ENCODE measurements around the gene IDI1.

DNA sequence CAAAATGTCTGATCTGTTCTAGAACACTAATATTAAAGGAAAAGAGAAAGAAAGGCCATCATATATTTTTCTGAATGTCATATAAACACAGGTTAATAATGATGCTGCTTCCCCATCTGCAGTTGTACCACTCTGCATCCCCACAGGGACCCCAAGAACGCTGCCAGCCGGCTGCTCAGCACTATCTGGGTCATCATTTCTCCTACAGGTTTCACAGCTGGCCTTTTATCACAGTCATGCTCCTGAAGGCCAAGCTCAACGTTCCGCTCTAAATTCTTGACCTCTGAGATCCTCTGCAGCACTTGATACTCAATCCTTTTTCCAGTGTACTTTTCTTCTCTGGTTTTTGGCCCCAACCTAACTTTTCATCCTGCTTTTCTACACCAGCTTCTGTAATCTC lies 4.8 kb downstream of the IDI1 start:
- no peak for TF ChIP-seq ZNF232 (CRISPR knock-in tag; IDR thresholded peaks at IDR 0.05)
- TF ChIP-seq SP1 (CRISPR knock-in tag; conservative IDR thresholded peaks at IDR 0.05) = no peak
- TF ChIP-seq, protein P1, sequence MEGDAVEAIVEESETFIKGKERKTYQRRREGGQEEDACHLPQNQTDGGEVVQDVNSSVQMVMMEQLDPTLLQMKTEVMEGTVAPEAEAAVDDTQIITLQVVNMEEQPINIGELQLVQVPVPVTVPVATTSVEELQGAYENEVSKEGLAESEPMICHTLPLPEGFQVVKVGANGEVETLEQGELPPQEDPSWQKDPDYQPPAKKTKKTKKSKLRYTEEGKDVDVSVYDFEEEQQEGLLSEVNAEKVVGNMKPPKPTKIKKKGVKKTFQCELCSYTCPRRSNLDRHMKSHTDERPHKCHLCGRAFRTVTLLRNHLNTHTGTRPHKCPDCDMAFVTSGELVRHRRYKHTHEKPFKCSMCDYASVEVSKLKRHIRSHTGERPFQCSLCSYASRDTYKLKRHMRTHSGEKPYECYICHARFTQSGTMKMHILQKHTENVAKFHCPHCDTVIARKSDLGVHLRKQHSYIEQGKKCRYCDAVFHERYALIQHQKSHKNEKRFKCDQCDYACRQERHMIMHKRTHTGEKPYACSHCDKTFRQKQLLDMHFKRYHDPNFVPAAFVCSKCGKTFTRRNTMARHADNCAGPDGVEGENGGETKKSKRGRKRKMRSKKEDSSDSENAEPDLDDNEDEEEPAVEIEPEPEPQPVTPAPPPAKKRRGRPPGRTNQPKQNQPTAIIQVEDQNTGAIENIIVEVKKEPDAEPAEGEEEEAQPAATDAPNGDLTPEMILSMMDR (IDR thresholded peaks at IDR 0.05) = no peak
- TF ChIP-seq, protein P2, sequence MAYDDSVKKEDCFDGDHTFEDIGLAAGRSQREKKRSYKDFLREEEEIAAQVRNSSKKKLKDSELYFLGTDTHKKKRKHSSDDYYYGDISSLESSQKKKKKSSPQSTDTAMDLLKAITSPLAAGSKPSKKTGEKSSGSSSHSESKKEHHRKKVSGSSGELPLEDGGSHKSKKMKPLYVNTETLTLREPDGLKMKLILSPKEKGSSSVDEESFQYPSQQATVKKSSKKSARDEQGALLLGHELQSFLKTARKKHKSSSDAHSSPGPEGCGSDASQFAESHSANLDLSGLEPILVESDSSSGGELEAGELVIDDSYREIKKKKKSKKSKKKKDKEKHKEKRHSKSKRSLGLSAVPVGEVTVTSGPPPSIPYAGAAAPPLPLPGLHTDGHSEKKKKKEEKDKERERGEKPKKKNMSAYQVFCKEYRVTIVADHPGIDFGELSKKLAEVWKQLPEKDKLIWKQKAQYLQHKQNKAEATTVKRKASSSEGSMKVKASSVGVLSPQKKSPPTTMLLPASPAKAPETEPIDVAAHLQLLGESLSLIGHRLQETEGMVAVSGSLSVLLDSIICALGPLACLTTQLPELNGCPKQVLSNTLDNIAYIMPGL (CRISPR knock-in tag; IDR thresholded peaks at IDR 0.05) = no peak
- no peak for TF ChIP-seq CBFB (CRISPR knock-in tag; IDR thresholded peaks at IDR 0.05; ENCODE audit: low read depth)
- TF ChIP-seq CREB1 (CRISPR knock-in tag; IDR thresholded peaks at IDR 0.05) = no peak
- no peak for TF ChIP-seq FOXK1 (CRISPR knock-in tag; IDR thresholded peaks at IDR 0.05)
- TF ChIP-seq, protein P3, sequence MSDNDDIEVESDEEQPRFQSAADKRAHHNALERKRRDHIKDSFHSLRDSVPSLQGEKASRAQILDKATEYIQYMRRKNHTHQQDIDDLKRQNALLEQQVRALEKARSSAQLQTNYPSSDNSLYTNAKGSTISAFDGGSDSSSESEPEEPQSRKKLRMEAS (CRISPR knock-in tag; IDR thresholded peaks at IDR 0.05) = no peak
- TF ChIP-seq, protein P4, sequence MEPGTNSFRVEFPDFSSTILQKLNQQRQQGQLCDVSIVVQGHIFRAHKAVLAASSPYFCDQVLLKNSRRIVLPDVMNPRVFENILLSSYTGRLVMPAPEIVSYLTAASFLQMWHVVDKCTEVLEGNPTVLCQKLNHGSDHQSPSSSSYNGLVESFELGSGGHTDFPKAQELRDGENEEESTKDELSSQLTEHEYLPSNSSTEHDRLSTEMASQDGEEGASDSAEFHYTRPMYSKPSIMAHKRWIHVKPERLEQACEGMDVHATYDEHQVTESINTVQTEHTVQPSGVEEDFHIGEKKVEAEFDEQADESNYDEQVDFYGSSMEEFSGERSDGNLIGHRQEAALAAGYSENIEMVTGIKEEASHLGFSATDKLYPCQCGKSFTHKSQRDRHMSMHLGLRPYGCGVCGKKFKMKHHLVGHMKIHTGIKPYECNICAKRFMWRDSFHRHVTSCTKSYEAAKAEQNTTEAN (CRISPR knock-in tag; IDR thresholded peaks at IDR 0.05) = no peak
- TF ChIP-seq NR1H2 (CRISPR knock-in tag; IDR thresholded peaks at IDR 0.05) = no peak
- no peak for TF ChIP-seq GTF2I (CRISPR knock-in tag; conservative IDR thresholded peaks at IDR 0.05)
- TF ChIP-seq ZNF263 (CRISPR knock-in tag; IDR thresholded peaks at IDR 0.05; ENCODE audit: low read depth) = no peak
